ENCODE data around the gene ALG6. TPM values are rescaled to one million over a fixed set of nuclear protein-coding genes. Genes with fewer than 3 reads are reported as not detected.
"Not testable (repeated sequence)": the region's sequence is repeated elsewhere in the genome, so short reads cannot be mapped to it uniquely, and the experiment has no call there.

The ALG6 gene
- total RNA-seq, 1 donor from 2014 or later, result 8.4 TPM

- no peak for DNase-seq (ENCODE audit: low spot score)
These were observed 39.9 kb upstream of the ALG6 start for GRCh38 chr1:63327417-63328054.

GRCh38 chr1:63328122-63328521, 39.3 kb upstream of the ALG6 start:
- no peak for DNase-seq (ENCODE audit: low spot score)

DNA sequence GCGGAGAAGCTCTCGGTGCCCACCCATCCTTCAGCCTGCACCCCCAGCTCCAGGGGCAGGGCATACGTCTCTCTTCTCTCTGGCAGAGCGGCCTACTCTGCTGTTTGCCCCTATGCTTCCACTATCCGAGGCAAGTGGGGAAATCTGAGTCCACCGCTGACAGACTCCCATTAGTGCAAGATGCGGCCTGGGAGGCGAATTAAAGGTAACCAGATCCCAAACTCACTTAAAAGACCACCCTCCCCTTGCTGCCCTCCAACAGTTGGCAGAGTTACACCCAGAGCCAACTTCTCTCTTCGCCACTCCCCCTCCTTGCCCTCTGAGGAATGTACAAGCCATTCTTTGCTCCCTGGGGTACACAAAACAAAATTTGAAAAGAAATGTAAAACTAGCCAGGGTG, 38.6 kb upstream of the ALG6 start:
- DNase-seq (ENCODE audit: low spot score), result no peak

DNA sequence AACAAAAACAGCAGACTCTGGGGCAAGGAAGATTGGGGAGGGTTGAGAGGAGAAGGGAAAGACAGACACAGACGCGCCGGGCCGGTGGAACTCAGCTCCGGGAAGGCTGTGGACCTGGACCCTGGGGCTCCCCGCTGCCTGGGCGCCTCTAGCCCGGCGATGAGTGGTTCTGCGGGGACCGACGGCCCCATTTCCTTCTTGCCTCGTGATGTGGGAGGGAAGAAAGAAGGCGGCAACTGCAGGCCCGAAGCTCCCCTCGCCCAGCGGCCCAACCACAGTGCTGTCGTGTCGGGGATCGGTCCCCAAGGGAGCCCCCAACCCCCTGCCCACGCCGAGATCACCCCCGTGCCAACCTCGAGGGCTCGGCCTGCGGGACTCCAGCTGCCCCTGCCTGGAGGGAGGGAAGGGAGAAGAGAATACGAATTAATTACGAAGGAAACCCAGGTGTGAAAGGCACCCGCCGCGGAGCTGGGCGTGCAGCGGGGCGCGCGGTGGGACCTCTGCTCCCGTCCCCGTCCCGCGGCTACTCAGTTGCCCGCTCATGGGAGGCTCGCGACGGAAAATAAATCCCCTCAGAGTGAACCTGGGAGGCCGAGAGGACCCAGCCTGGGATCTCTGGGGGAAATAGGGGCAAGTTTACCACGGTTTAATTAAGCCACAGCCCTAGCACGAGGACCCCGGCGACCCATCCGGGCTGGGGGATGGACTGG, 37.7 kb upstream of the ALG6 start:
- no peak for DNase-seq (ENCODE audit: low spot score)

DNA sequence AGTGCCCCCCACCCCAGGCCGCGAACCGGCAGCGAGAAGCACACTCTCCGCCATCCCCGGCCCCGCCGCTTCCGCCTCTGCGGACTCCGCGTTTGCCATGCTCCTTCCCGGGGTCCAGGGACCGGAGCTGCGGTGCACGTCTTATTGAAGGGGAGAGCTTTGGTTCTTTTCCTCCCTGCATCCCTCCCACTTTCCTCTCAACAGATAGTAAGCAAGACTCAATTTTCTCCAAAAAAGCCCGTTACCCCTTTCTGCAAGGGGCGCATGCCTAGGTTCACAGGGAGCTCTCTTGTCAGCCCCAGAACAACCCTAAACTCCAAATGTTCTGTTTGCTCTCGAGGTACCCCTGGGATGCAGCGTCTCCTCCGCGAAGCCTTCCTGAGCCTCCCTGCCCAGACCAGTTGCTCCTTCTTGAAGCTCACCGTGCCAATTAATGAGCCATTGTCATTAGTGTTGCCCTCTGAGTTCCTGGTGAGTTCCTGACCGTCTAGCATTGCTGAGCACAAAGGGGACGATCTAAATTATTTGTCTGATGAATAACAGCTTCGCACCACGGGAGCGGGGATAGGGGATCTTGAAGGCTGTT, 37.0 kb upstream of the ALG6 start:
- no peak for DNase-seq (ENCODE audit: low spot score)

GRCh38 chr1:63342402-63342801, 25.0 kb upstream of the ALG6 start:
- DNase-seq (ENCODE audit: low spot score), result no peak

GRCh38 chr1:63343922-63344321, 23.5 kb upstream of the ALG6 start:
- no peak for DNase-seq (ENCODE audit: low spot score)

- no peak for DNase-seq (ENCODE audit: low spot score)
These were observed 17.1 kb upstream of the ALG6 start for GRCh38 chr1:63350320-63350719.

DNA sequence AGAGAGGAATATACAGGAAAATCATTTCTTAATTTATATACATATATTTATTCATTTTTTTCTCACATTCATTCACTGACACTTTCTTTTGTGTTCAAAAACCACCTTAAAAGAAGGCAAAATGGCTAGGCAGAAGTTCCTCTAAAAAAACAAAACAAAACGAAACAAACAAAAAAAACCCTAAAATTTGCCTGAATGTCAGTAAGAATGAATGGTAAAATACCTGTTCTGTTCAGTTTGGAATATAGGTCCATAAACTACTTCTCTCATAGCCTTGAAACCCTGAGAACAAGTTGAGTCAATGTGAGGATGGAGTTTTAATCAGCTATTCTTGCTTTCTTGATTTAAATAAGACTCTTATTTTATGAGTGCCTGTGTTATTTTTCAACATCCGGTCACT, 14.7 kb upstream of the ALG6 start:
- DNase-seq (ENCODE audit: low spot score), result no peak

DNA sequence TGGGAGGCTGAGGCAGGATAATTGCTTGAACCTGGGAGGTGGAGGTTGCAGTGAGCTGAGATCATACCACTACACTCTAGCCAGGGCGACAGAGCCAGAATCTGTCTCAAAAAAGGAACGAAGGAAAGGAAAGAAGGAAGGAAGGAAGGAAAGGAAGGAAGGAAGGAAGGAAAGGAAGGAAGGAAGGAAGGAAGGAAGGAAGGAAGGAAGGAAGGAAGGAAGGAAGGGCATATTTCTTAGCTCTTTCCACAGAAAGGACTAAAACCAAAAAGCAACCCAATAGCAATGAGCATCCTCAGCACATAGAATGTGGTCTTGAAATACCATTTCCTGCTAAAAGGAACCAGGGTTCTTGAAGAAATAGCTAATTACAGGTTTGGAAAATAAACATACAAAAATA, 11.2 kb upstream of the ALG6 start:
- not testable (repeated sequence) for DNase-seq (ENCODE audit: low spot score)

DNA sequence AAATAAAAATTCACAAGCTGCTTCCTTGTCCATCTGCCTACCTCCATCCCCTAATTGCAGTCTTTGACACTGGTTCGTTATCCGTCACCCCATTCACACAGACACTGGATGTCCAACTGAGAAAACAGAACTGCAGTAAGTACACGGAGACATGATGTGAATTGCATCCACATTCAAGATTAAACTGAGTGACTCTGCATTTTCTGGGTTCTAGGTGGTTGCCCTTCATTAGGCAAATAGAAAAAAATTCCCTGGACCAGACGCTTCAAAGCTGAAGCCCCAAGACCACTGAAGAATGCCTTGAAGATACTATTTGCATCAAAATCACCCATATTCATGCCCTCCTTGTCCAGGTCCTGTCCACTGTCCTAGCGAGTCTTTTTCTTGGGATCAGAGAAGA, 7.9 kb upstream of the ALG6 start:
- no peak for DNase-seq (ENCODE audit: low spot score)

DNA sequence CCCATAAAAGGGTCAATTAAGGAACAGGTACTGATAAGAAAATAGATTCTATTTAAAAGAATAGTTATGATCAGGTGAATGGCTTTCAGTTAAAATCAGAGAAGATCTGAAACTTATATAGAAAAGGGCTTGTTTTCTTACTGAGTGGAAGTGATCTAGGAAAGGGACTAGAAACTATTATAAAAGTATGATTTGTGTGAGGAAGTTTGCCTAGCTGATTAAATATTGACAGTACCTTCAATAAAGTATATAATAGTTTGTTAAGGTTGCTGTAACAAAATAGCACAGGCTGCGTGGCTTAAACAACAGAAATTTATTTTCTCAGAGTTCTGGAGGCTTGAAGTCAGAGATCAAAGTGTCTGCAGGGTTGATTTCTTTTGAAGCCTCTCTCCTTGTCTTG, 5.4 kb upstream of the ALG6 start:
- no peak for DNase-seq (ENCODE audit: low spot score)

DNA sequence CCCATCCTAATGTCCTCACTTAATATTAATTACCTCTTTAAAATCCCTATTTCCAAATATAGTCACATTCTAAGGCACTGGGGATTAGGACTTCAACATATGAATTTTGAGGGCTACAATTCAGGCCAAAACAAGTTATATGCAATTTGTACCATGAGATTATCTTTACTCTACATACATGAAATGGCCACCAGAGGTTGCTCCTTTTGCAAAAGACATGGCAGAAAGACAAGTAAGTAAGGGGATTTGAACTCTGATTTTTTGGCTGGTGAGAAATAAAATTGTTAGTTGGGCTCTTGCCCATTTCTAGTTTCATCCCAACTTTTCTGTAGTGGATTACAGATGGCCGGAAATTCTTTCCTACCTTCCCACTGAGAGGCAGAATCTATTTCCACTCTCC, 4.8 kb upstream of the ALG6 start:
- no peak for DNase-seq (ENCODE audit: low spot score)

GRCh38 chr1:63363014-63363413, 4.4 kb upstream of the ALG6 start:
- DNase-seq (ENCODE audit: low spot score), result no peak

- no peak for DNase-seq (ENCODE audit: low spot score)
These were observed 566 bp upstream of the ALG6 start for GRCh38 chr1:63366908-63367214.

DNA sequence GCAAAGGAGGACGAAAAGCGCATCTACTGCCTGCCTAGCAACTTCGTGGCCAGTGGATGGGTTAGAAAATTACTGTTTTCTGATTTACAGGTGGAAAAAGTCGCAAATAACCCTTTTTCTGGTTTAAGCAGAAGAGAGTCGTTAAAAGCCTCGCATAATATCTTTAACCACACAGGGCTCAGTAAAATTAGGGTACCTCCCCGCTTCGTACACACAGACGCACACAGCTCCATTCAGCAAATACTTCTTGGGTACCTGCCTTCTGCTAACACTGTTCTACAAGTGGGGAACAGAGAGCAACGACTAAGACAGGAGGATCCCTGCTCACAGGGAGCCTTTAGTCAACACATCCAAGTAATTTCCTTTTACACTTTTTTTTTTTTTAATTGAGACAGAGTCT, 704 bp downstream of the ALG6 start:
- no peak for DNase-seq (ENCODE audit: low spot score)

GRCh38 chr1:63379583-63379982, 12.2 kb downstream of the ALG6 start:
- no peak for DNase-seq (ENCODE audit: low spot score)

GRCh38 chr1:63381741-63382140, 14.3 kb downstream of the ALG6 start:
- no peak for DNase-seq (ENCODE audit: low spot score)

DNA sequence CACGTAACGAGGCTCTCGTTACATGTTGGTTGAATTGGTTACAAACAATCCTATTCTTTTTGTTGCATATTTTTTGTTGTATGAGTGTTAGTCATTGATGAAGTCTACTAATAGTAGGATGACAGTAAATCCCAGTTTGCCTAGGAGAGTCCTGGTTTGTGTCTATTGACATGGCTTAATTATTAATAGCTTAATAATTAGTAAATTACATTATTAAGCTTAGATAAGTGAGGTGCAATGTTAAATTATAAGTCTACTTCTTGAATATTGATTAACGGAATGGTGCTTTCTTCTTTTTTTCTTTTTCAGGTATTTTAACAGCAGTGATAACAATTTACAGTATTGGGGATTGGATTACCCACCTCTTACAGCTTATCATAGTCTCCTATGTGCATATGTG, 34.5 kb downstream of the ALG6 start:
- no peak for DNase-seq (ENCODE audit: low spot score)

GRCh38 chr1:63403386-63403785, 36.0 kb downstream of the ALG6 start:
- DNase-seq (ENCODE audit: low spot score), result no peak

DNA sequence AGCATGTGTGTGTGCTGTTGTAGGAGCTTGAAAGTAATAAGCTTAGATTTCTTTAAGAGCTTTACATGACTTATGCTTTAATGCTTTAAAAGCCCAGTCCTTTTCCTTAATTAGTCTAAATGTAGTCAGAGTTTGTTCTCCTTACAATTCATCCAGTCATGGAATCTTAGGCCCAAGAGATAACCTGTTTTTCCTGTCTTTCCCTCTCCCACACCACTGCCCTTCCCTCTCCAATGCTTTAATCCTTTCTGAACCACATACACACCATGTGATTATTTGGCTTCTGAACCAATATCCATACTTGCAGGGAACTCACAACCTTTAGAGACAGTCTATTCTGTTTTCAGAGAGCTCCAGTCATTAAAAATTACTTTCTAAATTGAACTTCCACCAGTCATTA, 37.6 kb downstream of the ALG6 start:
- DNase-seq (ENCODE audit: low spot score), result no peak

GRCh38 chr1:63405987-63406386, 38.6 kb downstream of the ALG6 start:
- no peak for DNase-seq (ENCODE audit: low spot score)

DNA sequence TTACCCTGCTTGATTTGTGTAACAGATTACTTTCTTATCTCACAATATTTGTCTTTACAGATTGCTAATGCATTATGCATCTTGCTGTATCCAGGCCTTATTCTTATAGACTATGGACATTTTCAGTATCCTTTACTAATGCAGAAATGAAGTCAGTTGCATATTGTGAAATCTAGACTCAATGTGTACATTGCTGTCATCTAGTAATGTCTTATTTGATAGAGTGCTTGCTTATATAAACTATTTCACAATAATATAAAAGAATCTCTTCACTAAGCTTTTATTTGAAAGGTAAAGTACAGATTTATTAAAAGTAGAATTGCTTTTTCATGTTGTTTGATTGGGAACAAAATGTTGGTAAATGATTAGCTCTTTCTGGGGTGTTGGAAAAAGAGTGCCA, 39.6 kb downstream of the ALG6 start:
- DNase-seq (ENCODE audit: low spot score), result no peak

Measured in mesenteric fat pad (tissue), 1 donor.